Measurements from ENCODE around the gene SEMA3F.

SEMA3F gene

GRCh38 chr3:50172626-50173220 is 17.6 kb downstream of the SEMA3F start:
- TF ChIP-seq ZFX (IDR thresholded peaks at IDR 0.05; ENCODE audit: borderline replicate concordance): no peak
- no peak for TF ChIP-seq CTCF (IDR thresholded peaks at IDR 0.05)
- no peak overlapping the region for H3K27ac ChIP-seq

GRCh38 chr3:50173685-50174516 is 18.8 kb downstream of the SEMA3F start:
- no peak overlapping the region for H3K27ac ChIP-seq
- TF ChIP-seq CTCF (IDR thresholded peaks at IDR 0.05) (0 out of 2 replicates have a peak, but pooled peaks have one; percentile 11), ZFX (IDR thresholded peaks at IDR 0.05; ENCODE audit: borderline replicate concordance) (no peak)

- TF ChIP-seq ZFX (IDR thresholded peaks at IDR 0.05; ENCODE audit: borderline replicate concordance) (no peak), CTCF (IDR thresholded peaks at IDR 0.05) (no peak)
- no peak overlapping the region for H3K27ac ChIP-seq
Observed at GRCh38 chr3:50174517-50174895, 19.4 kb downstream of the SEMA3F start.

- TF ChIP-seq ZFX (IDR thresholded peaks at IDR 0.05; ENCODE audit: borderline replicate concordance): no peak
- no peak for TF ChIP-seq CTCF (IDR thresholded peaks at IDR 0.05)
- no peak overlapping the region for H3K27ac ChIP-seq
Observed at GRCh38 chr3:50174947-50175524, 19.9 kb downstream of the SEMA3F start.

GRCh38 chr3:50177346-50177745 is 22.2 kb downstream of the SEMA3F start:
- H3K27ac ChIP-seq: no peak overlapping the region
- TF ChIP-seq CTCF (IDR thresholded peaks at IDR 0.05): no peak
- no peak for TF ChIP-seq ZFX (IDR thresholded peaks at IDR 0.05; ENCODE audit: borderline replicate concordance)

- no peak overlapping the region for H3K27ac ChIP-seq
- no peak for TF ChIP-seq CTCF (IDR thresholded peaks at IDR 0.05)
- no peak for TF ChIP-seq ZFX (IDR thresholded peaks at IDR 0.05; ENCODE audit: borderline replicate concordance)
Observed at GRCh38 chr3:50179710-50180109, 24.6 kb downstream of the SEMA3F start.

- TF ChIP-seq ZFX (IDR thresholded peaks at IDR 0.05; ENCODE audit: borderline replicate concordance): no peak
- TF ChIP-seq CTCF (IDR thresholded peaks at IDR 0.05): no peak
Observed at GRCh38 chr3:50181985-50182384, 26.9 kb downstream of the SEMA3F start.

More at GRCh38 chr3:50181985-50182384, 26.9 kb downstream of the SEMA3F start:
- H3K27ac ChIP-seq: no peak overlapping the region
